Cardiac muscle cell (in vitro differentiated cells and primary cell): ENCODE measurements around the gene ITSN1. TPM values are rescaled to one million over a fixed set of nuclear protein-coding genes. Genes with fewer than 3 reads are reported as not detected.
A peak's percentile ranks its signal among the peaks of the same experiment; 100 is the strongest.

Experiments used
- DNase-seq, 2 donors: peaks; one replicate each; pipeline versions ENCODE4 v3.0.0 to v3.0.0-alpha.2; 2010 to 2017; ENCODE audit warnings: low read depth in 1 of 2, low spot score in 1 of 2
- H3K27ac ChIP-seq: fragments of 200-600 bp; sonication (generic); 2 replicates; pipeline ENCODE4 v1.5.1; 2016
- H3K27me3 ChIP-seq: fragments of 200-600 bp; sonication (generic); 2 replicates; pipeline ENCODE4 v1.6.0; 2016; ENCODE audit warnings: control low read depth
- H3K36me3 ChIP-seq: fragments of 200-600 bp; sonication (generic); 2 replicates; pipeline ENCODE4 v1.5.1; 2016; ENCODE audit warnings: control low read depth
- H3K4me1 ChIP-seq: fragments of 200-600 bp; sonication (generic); 2 replicates; pipeline ENCODE4 v1.8.1; 2017; ENCODE audit warnings: low read depth, mild to moderate bottlenecking, mixed run types
- H3K4me3 ChIP-seq: fragments of 200-600 bp; sonication (generic); 2 replicates; pipeline ENCODE4 v1.5.1; 2016; ENCODE audit warnings: mild to moderate bottlenecking
- H3K9me3 ChIP-seq: fragments of 200-600 bp; sonication (generic); 2 replicates; pipeline ENCODE4 v1.5.1; 2017; ENCODE audit warnings: low read depth, mild to moderate bottlenecking, control low read depth
- CTCF ChIP-seq: IDR thresholded peaks from 2 replicates; pipeline ENCODE4 v1.5.1; 2012; ENCODE audit warnings: low read depth, mild to moderate bottlenecking, low read length
- polyA plus RNA-seq: library from polyadenylated mRNA; unstranded; fragments of >200 nt; fragmentation: Nextera tagmentation; extraction: Ambion mirVana; gene quantifications from 2 replicates; pipeline ENCODE4 v1.2.1, GENCODE V29; 2016
- total RNA-seq: library from RNA; depleted of rRNA; stranded (reverse); fragments of >200 nt; gene quantifications from 2 replicates; pipeline ENCODE4 v1.2.3, GENCODE V29; 2016

ITSN1 gene
- total and polyA plus RNA-seq, 2 experiments from 2014 or later: 92.4 to 125 TPM

GRCh38 chr21:33661146-33661545 lies 18.8 kb downstream of the ITSN1 start:
- Histone ChIP-seq H3K9me3 (no peaks in the 10 kb centered on the region), H3K36me3 (no peaks in the 10 kb centered on the region), H3K27me3 (no peaks in the 10 kb centered on the region), H3K4me1 (peaks cover 10% of the 10 kb centered on the region), H3K27ac (no peak overlapping the region), H3K4me3 (no peak overlapping the region)
- TF ChIP-seq CTCF: no peak
- no peak for DNase-seq

GRCh38 chr21:33662046-33662445 lies 19.7 kb downstream of the ITSN1 start:
- Histone ChIP-seq H3K4me1 (peaks cover 10% of the 10 kb centered on the region), H3K36me3 (no peaks in the 10 kb centered on the region), H3K4me3 (no peak overlapping the region), H3K27ac (peak overlapping the region; percentile 64), H3K9me3 (no peaks in the 10 kb centered on the region), H3K27me3 (no peaks in the 10 kb centered on the region)
- TF ChIP-seq CTCF: no peak
- DNase-seq: no peak

GRCh38 chr21:33663241-33663640 lies 20.9 kb downstream of the ITSN1 start:
- TF ChIP-seq CTCF: no peak
- H3K27me3 ChIP-seq: no peaks in the 10 kb centered on the region
- peaks cover 18% of the 10 kb centered on the region for H3K4me1 ChIP-seq
- no peak overlapping the region for H3K4me3 ChIP-seq
- no peaks in the 10 kb centered on the region for H3K9me3 ChIP-seq
- no peak for DNase-seq
- no peaks in the 10 kb centered on the region for H3K36me3 ChIP-seq
- no peak overlapping the region for H3K27ac ChIP-seq

- Histone ChIP-seq H3K36me3 (no peaks in the 10 kb centered on the region), H3K4me3 (no peak overlapping the region), H3K4me1 (peaks cover 24% of the 10 kb centered on the region), H3K9me3 (no peaks in the 10 kb centered on the region), H3K27me3 (no peaks in the 10 kb centered on the region), H3K27ac (no peak overlapping the region)
- no peak for DNase-seq
- TF ChIP-seq CTCF: no peak
These were observed 21.8 kb downstream of the ITSN1 start for GRCh38 chr21:33664135-33664534.

GRCh38 chr21:33666153-33666552 lies 23.9 kb downstream of the ITSN1 start:
- H3K27me3 ChIP-seq: no peaks in the 10 kb centered on the region
- H3K4me1 ChIP-seq: peaks cover 21% of the 10 kb centered on the region
- no peak overlapping the region for H3K4me3 ChIP-seq
- H3K27ac ChIP-seq: no peak overlapping the region
- DNase-seq: peak in 1 of 2 donors; percentile 36
- H3K36me3 ChIP-seq: no peaks in the 10 kb centered on the region
- H3K9me3 ChIP-seq: no peaks in the 10 kb centered on the region
- TF ChIP-seq CTCF: no peak

GRCh38 chr21:33667636-33668035 lies 25.3 kb downstream of the ITSN1 start:
- no peak for DNase-seq
- no peak overlapping the region for H3K4me3 ChIP-seq
- H3K27ac ChIP-seq: peak overlapping the region; percentile 65
- peaks cover 21% of the 10 kb centered on the region for H3K4me1 ChIP-seq
- TF ChIP-seq CTCF: no peak
- H3K9me3 ChIP-seq: no peaks in the 10 kb centered on the region
- H3K27me3 ChIP-seq: no peaks in the 10 kb centered on the region
- no peaks in the 10 kb centered on the region for H3K36me3 ChIP-seq
